Measurements from ENCODE around the gene PRKAR2A. TPM values are rescaled to one million over a fixed set of nuclear protein-coding genes. Genes with fewer than 3 reads are reported as not detected.
"Not testable (repeated sequence)": the region's sequence is repeated elsewhere in the genome, so short reads cannot be mapped to it uniquely, and the experiment has no call there.

The PRKAR2A gene
- total RNA-seq, 1 donor: 47.4 TPM

DNA sequence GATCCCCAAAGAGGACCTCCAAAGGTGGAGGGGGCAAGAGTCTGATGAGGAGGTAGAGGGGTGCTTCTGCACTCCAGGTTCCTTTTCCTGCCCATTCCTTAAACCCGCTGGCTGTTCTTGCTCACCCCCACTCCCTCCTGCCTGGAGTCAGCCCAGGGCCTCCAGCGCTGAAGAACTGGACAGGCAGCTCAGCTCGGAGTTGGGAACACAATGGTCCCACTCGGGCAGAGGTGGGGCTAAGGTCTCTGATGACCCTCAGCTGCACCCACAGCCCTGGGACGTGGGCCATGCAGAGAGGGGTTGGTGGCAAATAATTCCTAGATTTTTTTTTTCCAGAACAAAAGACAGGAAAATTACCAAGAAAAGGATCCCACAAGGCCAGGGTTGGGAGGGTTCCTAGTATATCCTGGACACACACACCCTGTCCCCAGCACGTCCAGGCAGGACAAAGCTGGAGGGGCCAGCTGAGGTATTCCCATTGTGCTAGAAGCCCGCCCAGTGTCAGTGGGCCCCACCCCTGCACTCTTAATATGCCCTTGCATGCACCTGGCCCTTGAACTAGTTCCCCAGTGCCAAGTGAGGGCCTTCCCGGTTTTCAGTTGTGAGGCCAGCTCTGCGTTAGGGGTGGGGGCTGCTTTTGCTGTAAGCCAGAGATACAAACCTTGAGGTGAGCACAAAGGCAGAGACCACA is 108.6 kb downstream of the PRKAR2A start:
- Histone ChIP-seq H3K79me2 (ENCODE audit: insufficient read depth, low read length) (no peaks in the 10 kb centered on the region), H3K4me3 (ENCODE audit: insufficient read depth, low read length) (no peak overlapping the region), H2AFZ (ENCODE audit: low read length) (no peak overlapping the region), H3K4me2 (ENCODE audit: insufficient read depth, low read length) (no peak overlapping the region), H3K36me3 (ENCODE audit: insufficient read depth, low read length) (no peaks in the 10 kb centered on the region), H3K9me3 (ENCODE audit: low read depth, low read length) (no peaks in the 10 kb centered on the region), H3K27ac (ENCODE audit: low read depth, low read length) (no peak overlapping the region), H3K4me1 (ENCODE audit: insufficient read depth, low read length) (peaks cover 9% of the 10 kb centered on the region), H3K27me3 (ENCODE audit: insufficient read depth, low read length) (no peaks in the 10 kb centered on the region), H4K20me1 (ENCODE audit: insufficient read depth, low read length) (no peaks in the 10 kb centered on the region)
- DNase-seq (ENCODE audit: insufficient read length, low spot score, missing footprints): peak; percentile 52
- TF ChIP-seq CTCF (IDR thresholded peaks at IDR 0.05; ENCODE audit: extremely low read depth, low read depth, low read length): no peak

DNA sequence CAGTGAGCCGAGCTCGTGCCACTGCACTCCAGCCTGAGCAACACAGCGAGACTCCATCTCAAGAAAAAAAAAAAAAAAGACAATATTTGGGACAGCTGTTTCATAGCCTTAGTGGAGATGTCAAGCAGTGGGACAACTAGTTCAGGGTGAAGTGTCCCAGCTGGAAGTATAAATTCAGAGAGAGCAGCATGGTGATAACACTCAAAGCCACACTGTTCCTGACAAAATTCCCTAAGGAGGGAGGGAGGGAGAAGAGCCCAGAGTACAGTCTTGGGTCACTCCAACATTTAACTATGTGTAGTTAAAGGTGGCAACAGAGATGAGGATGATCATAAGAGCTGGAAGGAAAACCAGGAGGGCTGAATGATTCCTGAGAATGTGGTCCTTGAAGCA is 109.5 kb downstream of the PRKAR2A start:
- Histone ChIP-seq H3K9me3 (ENCODE audit: low read depth, low read length) (no peaks in the 10 kb centered on the region), H2AFZ (ENCODE audit: low read length) (no peak overlapping the region), H3K4me2 (ENCODE audit: insufficient read depth, low read length) (no peak overlapping the region), H3K27ac (ENCODE audit: low read depth, low read length) (no peak overlapping the region), H3K36me3 (ENCODE audit: insufficient read depth, low read length) (no peaks in the 10 kb centered on the region), H4K20me1 (ENCODE audit: insufficient read depth, low read length) (no peaks in the 10 kb centered on the region), H3K4me3 (ENCODE audit: insufficient read depth, low read length) (no peak overlapping the region), H3K4me1 (ENCODE audit: insufficient read depth, low read length) (peaks cover 9% of the 10 kb centered on the region), H3K79me2 (ENCODE audit: insufficient read depth, low read length) (no peaks in the 10 kb centered on the region), H3K27me3 (ENCODE audit: insufficient read depth, low read length) (no peaks in the 10 kb centered on the region)
- no peak for DNase-seq (ENCODE audit: insufficient read length, low spot score, missing footprints)
- TF ChIP-seq CTCF (IDR thresholded peaks at IDR 0.05; ENCODE audit: extremely low read depth, low read depth, low read length): no peak

- not testable (repeated sequence) for H2AFZ ChIP-seq (ENCODE audit: low read length); H3K9me3 ChIP-seq (ENCODE audit: low read depth, low read length); H3K4me1 ChIP-seq (ENCODE audit: insufficient read depth, low read length); H3K27ac ChIP-seq (ENCODE audit: low read depth, low read length); H3K79me2 ChIP-seq (ENCODE audit: insufficient read depth, low read length); H3K27me3 ChIP-seq (ENCODE audit: insufficient read depth, low read length); H3K36me3 ChIP-seq (ENCODE audit: insufficient read depth, low read length); H3K4me3 ChIP-seq (ENCODE audit: insufficient read depth, low read length); H4K20me1 ChIP-seq (ENCODE audit: insufficient read depth, low read length); H3K4me2 ChIP-seq (ENCODE audit: insufficient read depth, low read length)
- peak; percentile 46 for DNase-seq (ENCODE audit: insufficient read length, low spot score, missing footprints)
Observed at GRCh38 chr3:48735075-48735767, 112.5 kb downstream of the PRKAR2A start.

- H3K27me3 ChIP-seq (ENCODE audit: insufficient read depth, low read length); H3K4me3 ChIP-seq (ENCODE audit: insufficient read depth, low read length); H4K20me1 ChIP-seq (ENCODE audit: insufficient read depth, low read length); H3K4me2 ChIP-seq (ENCODE audit: insufficient read depth, low read length); H3K27ac ChIP-seq (ENCODE audit: low read depth, low read length); H3K79me2 ChIP-seq (ENCODE audit: insufficient read depth, low read length); H3K36me3 ChIP-seq (ENCODE audit: insufficient read depth, low read length); DNase-seq (ENCODE audit: insufficient read length, low spot score, missing footprints); H3K4me1 ChIP-seq (ENCODE audit: insufficient read depth, low read length); H2AFZ ChIP-seq (ENCODE audit: low read length); H3K9me3 ChIP-seq (ENCODE audit: low read depth, low read length): not testable (repeated sequence)
Observed at GRCh38 chr3:48734541-48734940, 113.1 kb downstream of the PRKAR2A start.

DNA sequence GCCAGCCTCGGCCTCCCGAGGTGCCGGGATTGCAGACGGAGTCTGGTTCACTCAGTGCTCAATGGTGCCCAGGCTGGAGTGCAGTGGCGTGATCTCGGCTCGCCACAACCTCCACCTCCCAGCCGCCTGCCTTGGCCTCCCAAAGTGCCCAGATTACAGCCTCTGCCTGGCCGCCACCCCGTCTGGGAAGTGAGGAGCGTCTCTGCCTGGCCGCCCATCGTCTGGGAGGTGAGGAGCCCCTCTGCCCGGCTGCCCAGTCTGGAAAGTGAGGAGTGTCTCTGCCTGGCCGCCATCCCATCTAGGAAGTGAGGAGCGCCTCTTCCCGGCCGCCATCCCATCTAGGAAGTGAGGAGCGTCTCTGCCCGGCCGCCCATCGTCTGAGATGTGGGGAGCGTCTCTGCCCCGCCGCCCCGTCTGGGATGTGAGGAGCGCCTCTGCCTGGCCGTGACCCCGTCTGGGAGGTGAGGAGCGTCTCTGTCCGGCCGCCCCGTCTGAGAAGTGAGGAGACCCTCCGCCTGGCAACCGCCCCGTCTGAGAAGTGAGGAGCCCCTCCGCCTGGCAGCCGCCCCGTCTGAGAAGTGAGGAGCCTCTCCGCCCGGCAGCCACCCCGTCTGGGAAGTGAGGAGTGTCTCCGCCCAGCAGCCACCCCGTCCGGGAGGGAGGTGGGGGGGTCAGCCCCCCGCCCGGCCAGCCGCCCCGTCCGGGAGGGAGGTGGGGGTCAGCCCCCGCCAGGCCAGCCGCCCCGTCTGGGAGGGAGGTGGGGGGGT is 113.7 kb downstream of the PRKAR2A start:
- H3K4me2 ChIP-seq (ENCODE audit: insufficient read depth, low read length); H3K9me3 ChIP-seq (ENCODE audit: low read depth, low read length); H3K4me1 ChIP-seq (ENCODE audit: insufficient read depth, low read length); H2AFZ ChIP-seq (ENCODE audit: low read length); DNase-seq (ENCODE audit: insufficient read length, low spot score, missing footprints); H3K79me2 ChIP-seq (ENCODE audit: insufficient read depth, low read length); H3K4me3 ChIP-seq (ENCODE audit: insufficient read depth, low read length); H4K20me1 ChIP-seq (ENCODE audit: insufficient read depth, low read length); H3K36me3 ChIP-seq (ENCODE audit: insufficient read depth, low read length); H3K27me3 ChIP-seq (ENCODE audit: insufficient read depth, low read length); H3K27ac ChIP-seq (ENCODE audit: low read depth, low read length): not testable (repeated sequence)

Measured in osteoblast (primary cell).